NCI-H1048 (cell line): ENCODE results near the gene IFITM1.
"Not testable (repeated sequence)": the region's sequence is repeated elsewhere in the genome, so short reads cannot be mapped to it uniquely, and the experiment has no call there.

ENCODE experiments used
- DNase-seq: peaks from one replicate; lab custom pipeline; 2025; lab: John Stamatoyannopoulos, UW

The IFITM1 gene

GRCh38 chr11:293852-294661 lies 19.8 kb upstream of the IFITM1 start:
- no peak for DNase-seq

GRCh38 chr11:294780-295179 lies 19.1 kb upstream of the IFITM1 start:
- no peak for DNase-seq

GRCh38 chr11:295351-296170 lies 18.3 kb upstream of the IFITM1 start:
- DNase-seq: no peak

DNA sequence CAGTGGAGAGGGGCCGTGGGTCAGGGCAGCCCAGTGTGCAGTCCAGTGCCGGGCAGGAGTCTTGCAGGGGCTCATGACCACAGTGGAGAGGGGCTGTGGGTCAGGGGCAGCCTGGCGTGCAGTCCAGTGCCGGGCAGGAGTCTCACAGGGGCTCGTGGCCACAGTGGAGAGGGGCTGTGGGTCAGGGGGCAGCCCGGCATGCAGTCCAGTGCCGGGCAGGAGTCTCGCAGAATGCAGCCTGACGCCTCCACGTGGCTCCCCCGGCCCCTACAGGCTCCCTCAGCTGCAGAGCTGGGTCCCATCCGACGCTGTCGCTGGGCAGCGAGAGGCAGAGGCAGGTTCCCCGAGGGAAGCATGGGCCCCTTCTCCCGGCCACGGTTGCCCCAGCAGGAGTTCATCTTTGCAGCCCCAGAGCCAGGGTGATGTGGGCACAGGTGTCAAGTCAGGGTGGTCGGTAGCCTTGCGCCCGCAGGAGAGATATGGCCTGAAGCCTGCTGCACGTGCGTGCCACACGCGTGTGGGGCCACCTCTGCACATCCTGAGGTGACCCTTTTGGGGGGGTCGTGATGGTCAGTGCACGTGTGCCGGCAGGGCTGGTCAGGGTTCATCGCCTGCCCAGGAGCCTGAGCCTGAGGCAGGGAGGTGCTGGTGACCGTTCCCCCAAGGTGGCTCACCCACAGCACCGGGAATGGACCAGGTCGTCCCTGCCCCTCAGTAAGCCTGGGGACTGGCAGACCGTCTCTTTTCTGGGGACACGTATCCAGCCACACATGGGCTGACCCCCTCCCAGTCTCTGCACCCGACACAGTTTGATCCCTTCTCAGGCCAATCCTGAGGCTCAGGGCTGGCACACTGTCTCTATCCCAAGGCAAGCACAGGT lies 17.4 kb upstream of the IFITM1 start:
- no peak for DNase-seq

- DNase-seq: no peak
Measured at GRCh38 chr11:297051-297585, 16.7 kb upstream of the IFITM1 start.

- DNase-seq: no peak
Measured at GRCh38 chr11:297586-298405, 16.0 kb upstream of the IFITM1 start.

GRCh38 chr11:298406-299065 lies 15.3 kb upstream of the IFITM1 start:
- no peak for DNase-seq

- no peak for DNase-seq
Measured at GRCh38 chr11:299081-299891, 14.6 kb upstream of the IFITM1 start, which contains the start of gene IFITM5. TSS of gene IFITM5 (minus strand) at chr11:299526. CDS start at chr11:299490, 36 bp downstream.

DNA sequence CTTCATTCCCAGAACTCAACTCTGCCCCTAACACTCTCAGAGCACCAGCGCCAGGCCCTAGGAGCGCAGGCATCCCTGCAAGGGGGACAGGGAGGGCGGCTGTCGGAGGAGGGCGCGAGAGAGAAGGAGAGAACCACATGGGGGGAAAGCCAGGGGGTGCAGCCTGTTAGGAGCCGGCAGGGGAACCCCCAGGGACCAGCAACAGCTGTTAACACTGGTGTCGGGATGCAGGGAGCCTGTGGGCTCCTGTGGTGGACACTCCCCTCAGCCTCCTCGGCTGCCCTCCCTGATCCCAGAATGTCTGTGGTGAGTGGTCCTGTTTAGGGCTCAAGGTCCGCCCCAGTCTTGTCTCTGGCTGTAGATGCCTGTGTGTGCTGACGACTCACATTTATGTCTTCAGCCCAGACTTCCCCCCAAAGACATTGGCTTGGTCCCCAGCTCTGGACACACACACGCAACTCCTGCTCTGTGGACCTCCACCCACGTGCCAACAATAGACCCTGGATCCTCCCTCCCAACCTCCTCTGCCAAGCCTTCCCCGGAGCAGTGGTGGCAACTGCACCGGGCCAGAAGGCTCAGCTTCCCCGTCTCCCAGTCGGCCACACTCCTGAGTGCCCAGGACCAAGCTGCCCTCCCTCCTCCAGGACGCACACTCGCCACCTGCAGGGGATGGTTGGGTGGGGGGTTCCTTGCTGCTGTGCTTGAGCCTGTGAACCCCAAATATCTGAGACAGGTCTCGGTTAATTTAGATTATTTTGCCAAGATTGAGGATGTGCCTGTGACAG lies 13.7 kb upstream of the IFITM1 start:
- DNase-seq: no peak

GRCh38 chr11:303363-303762 lies 10.5 kb upstream of the IFITM1 start:
- no peak for DNase-seq

DNA sequence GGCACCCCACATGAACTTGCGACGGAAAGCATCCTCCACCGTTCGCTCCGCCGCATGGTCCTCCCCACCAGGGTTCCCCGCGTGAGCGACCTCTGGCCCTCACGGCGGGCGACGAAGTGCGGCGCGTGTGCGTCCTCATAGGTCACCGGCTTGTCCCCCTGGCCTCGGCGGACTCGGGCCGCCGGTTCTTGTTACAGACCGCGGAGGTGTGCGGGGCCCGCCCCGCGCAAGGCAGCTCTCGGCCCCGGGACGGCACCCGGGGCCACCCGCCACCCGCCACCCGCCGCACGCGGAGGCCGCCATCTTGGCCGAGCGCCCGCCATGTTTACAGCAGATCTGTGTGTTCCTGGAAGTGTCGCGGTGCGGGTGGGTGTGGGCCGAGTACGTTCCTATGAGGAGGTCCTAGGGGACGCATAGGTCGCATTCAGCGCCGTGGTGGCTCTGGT lies 9.8 kb upstream of the IFITM1 start:
- DNase-seq: no peak

GRCh38 chr11:304915-305843 lies 8.7 kb upstream of the IFITM1 start:
- DNase-seq: no peak

DNA sequence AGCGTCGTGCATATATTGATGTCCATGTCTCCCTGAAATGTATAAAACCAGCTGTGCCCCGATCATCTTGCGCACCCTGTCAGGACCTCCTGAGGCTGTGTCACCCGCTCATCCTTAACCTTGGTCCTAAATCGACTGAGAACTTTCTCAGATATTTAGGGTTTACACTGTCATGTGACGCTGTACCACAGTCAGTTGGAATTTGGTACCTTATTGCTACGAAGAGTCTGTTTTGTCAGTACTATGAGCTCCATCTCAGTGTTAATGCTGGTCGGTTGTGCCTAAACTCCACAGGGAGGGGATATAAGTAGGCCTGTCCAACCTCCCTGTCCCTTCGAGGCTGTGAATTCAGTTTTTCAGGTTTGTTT lies 8.0 kb upstream of the IFITM1 start:
- no peak for DNase-seq

DNA sequence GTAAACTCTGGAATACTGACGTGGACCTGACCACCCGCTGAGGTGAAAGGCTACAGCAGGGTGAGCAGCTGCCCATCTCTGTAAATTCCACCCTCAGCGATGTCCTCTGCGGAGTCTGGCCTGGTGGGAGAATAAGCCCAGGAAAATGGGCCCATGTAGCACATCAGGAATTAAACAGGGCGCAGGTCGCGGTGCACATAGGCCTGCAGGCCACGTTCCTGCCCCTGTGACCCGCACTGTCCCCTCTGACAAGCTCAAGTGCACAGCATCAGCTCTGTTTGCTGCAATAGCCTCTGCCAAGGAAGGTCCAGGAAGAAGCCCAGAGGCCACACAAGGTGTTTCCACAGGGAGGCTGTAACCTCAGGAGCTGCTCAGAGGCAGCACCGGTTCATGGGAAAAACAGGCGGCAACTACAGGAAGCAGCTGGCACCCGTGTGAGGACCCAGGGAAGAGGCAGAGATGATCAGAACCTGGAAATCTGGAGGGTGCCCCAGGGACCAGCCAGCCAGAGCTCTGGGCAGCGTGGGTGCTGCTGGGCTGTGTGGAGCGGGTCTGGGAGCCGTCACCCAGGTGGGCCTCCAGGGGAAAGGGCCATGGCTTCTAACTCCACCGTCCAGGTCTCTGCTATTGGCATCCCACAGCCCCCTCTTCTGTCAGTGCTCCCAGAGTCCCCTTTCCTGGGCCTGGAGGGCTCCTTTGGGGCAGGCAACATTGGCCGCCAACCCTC lies 7.0 kb upstream of the IFITM1 start:
- DNase-seq: no peak

- DNase-seq: not testable (repeated sequence)
Measured at GRCh38 chr11:307766-308708, 5.8 kb upstream of the IFITM1 start, which contains the start of gene IFITM2. TSS of gene IFITM2 (plus strand) at chr11:307816. CDS start at chr11:308193, 377 bp downstream.
